Measurements from ENCODE around the gene KIAA1217.

DNA sequence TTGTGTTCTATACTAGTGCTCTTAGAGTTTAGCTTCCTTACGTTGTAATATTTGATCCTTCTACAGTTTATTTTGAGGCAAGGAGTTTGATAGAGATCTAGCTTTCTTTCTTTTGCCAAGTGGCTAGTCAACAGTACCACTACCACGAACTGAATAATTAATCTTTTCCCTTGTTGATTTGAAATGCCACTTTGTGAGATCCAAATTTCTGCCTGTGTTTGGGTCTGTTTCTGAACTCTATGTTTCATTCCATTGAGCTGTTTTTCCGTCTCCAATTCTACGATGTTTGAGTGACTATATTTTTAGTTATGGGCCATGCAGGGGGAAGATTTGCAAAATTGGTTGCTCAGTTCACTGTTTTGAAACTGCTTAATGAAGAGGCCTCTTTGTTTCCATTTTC, 134.7 kb downstream of the KIAA1217 start:
- TF ChIP-seq, protein P1, sequence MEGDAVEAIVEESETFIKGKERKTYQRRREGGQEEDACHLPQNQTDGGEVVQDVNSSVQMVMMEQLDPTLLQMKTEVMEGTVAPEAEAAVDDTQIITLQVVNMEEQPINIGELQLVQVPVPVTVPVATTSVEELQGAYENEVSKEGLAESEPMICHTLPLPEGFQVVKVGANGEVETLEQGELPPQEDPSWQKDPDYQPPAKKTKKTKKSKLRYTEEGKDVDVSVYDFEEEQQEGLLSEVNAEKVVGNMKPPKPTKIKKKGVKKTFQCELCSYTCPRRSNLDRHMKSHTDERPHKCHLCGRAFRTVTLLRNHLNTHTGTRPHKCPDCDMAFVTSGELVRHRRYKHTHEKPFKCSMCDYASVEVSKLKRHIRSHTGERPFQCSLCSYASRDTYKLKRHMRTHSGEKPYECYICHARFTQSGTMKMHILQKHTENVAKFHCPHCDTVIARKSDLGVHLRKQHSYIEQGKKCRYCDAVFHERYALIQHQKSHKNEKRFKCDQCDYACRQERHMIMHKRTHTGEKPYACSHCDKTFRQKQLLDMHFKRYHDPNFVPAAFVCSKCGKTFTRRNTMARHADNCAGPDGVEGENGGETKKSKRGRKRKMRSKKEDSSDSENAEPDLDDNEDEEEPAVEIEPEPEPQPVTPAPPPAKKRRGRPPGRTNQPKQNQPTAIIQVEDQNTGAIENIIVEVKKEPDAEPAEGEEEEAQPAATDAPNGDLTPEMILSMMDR (IDR thresholded peaks at IDR 0.05; ENCODE audit: low read depth, low read length), result no peak
- TF ChIP-seq EZH2phosphoT487 (IDR thresholded peaks at IDR 0.05; ENCODE audit: low read depth), result no peak
